OCI-LY7 (cell line): ENCODE measurements around the gene ACOXL. TPM values are rescaled to one million over a fixed set of nuclear protein-coding genes. Genes with fewer than 3 reads are reported as not detected.

Experiments used
- BruUV-seq: library from RNA; stranded (reverse); fragments of 400-500 nt; replicated peaks from 2 replicates; lab custom pipeline; 2021; lab: Mats Ljungman, UMichigan
- CTCF ChIA-PET: fragments of 300-600 bp; sonication (Branson Sonifier 250); formaldehyde crosslinking; loops from one replicate; lab custom pipeline; 2022; ENCODE audit warnings: antibody characterized with exemption; ENCODE audit not compliant: unreplicated experiment; lab: Charles Lee
- POLR2A ChIA-PET: fragments of 300-600 bp; sonication (Branson Sonifier 250); formaldehyde crosslinking; loops from one replicate; lab custom pipeline; 2022; ENCODE audit warnings: antibody characterized with exemption; lab: Charles Lee
- DNase-seq: peaks from one replicate; pipeline ENCODE4 v3.0.0-alpha.2; 2015; ENCODE audit warnings: low spot score
- H2AFZ ChIP-seq: fragments of 200-600 bp; sonication (generic), shearing (Covaris generic); 2 replicates; pipeline ENCODE4 v1.6.1; 2014; ENCODE audit warnings: mild to moderate bottlenecking, antibody characterized with exemption, low read length, moderate library complexity
- H3K27ac ChIP-seq: fragments of 200-600 bp; sonication (generic); 2 replicates; pipeline ENCODE4 v1.5.1; 2014; ENCODE audit warnings: mixed run types, low read depth, mild to moderate bottlenecking, moderate library complexity, low read length, inconsistent platforms; ENCODE audit not compliant: poor library complexity, severe bottlenecking
- H3K36me3 ChIP-seq: fragments of 200-600 bp; sonication (generic); 2 replicates; pipeline ENCODE4 v1.6.1; 2014; ENCODE audit warnings: mild to moderate bottlenecking, antibody characterized with exemption, low read length, moderate library complexity, mixed read lengths; ENCODE audit not compliant: insufficient read depth
- H3K4me1 ChIP-seq: fragments of 200-600 bp; sonication (generic); 2 replicates; pipeline ENCODE4 v1.5.1; 2014; ENCODE audit warnings: mild to moderate bottlenecking, low read length; ENCODE audit not compliant: insufficient read depth, poor library complexity, severe bottlenecking
- H3K4me2 ChIP-seq: fragments of 200-600 bp; sonication (generic); 2 replicates; pipeline ENCODE4 v1.6.1; 2014; ENCODE audit warnings: mild to moderate bottlenecking, low read length
- H3K4me3 ChIP-seq: fragments of 200-600 bp; sonication (generic); 2 replicates; pipeline ENCODE4 v1.5.1; 2014; ENCODE audit warnings: mild to moderate bottlenecking, low read depth, low read length; ENCODE audit not compliant: poor library complexity, severe bottlenecking
- H3K79me2 ChIP-seq: fragments of 200-600 bp; sonication (generic); 2 replicates; pipeline ENCODE4 v1.6.1; 2016; ENCODE audit warnings: low read depth, mild to moderate bottlenecking, low read length, moderate library complexity, mixed read lengths; ENCODE audit not compliant: insufficient read depth
- H3K9me2 ChIP-seq: fragments of 200-600 bp; sonication (generic); 2 replicates; pipeline ENCODE4 v1.6.1; 2016; ENCODE audit warnings: mild to moderate bottlenecking, low read length, mixed read lengths; ENCODE audit not compliant: insufficient read depth
- H3K9me3 ChIP-seq: fragments of 200-600 bp; sonication (generic); 2 replicates; pipeline ENCODE4 v1.6.1; 2014; ENCODE audit warnings: mild to moderate bottlenecking, mixed run types, low read length, mixed read lengths
- H4K20me1 ChIP-seq: fragments of 200-600 bp; sonication (generic); 2 replicates; pipeline ENCODE4 v1.6.1; 2014; ENCODE audit warnings: mild to moderate bottlenecking, antibody characterized with exemption, low read length, moderate library complexity, mixed read lengths; ENCODE audit not compliant: insufficient read depth
- CTCF ChIP-seq: fragments of 200-600 bp; sonication (generic); conservative IDR thresholded peaks from 2 replicates; pipeline ENCODE4 v1.5.1; 2014; ENCODE audit warnings: mild to moderate bottlenecking, antibody characterized with exemption, low read length, moderate library complexity, mixed read lengths
- EZH2phosphoT487 ChIP-seq: fragments of 200-600 bp; sonication (generic); IDR thresholded peaks from 2 replicates; pipeline ENCODE4 v1.6.1; 2018; ENCODE audit warnings: low read depth, borderline replicate concordance, mild to moderate bottlenecking, mixed run types, antibody characterized with exemption, low read length, moderate library complexity, mixed read lengths
- intact Hi-C: fragments of 100-400 bp; cut with micrococcal nuclease; formaldehyde crosslinking; loops from one replicate; pipeline ENCODE4 v1.10.0; 2022; ENCODE audit not compliant: unreplicated experiment
- total RNA-seq, 2 experiments: library from RNA; depleted of rRNA in 1 of 2; stranded (reverse); fragments of >200 nt in 1 of 2; shearing (Covaris generic) in 1 of 2; gene quantifications; 2 replicates each; pipeline ENCODE4 v1.2.3, GENCODE V29; 2014 to 2022

Gene ACOXL
- total RNA-seq, 2 experiments from 2014 or later = 1.4 TPM; not detected in 1

- Histone ChIP-seq H3K27ac (no peak overlapping the region), H4K20me1 (no peaks in the 10 kb centered on the region), H3K9me2 (no peaks in the 10 kb centered on the region), H3K4me3 (no peak overlapping the region), H3K4me2 (peak overlapping the region; percentile 60), H3K9me3 (no peaks in the 10 kb centered on the region), H3K79me2 (no peaks in the 10 kb centered on the region), H3K36me3 (no peaks in the 10 kb centered on the region), H3K4me1 (peaks cover 22% of the 10 kb centered on the region), H2AFZ (no peak overlapping the region)
- POLR2A ChIA-PET = no interaction called here
- DNase-seq = peak; percentile 95
- intact Hi-C loops = loop anchor here (1.0 to 5.0 kb wide), 6 partner anchors 73 to 1276 kb away; partner anchors contain the start of gene BCL2L11
- TF ChIP-seq CTCF (no peak), EZH2phosphoT487 (no peak)
- CTCF ChIA-PET = interaction anchor here (1.1 kb wide), 1 partner anchor 113 kb away, joined by 3 read pairs; no protein-coding TSS in a partner anchor
- no TSS peak for BruUV-seq
Observed at GRCh38 chr2:110748489-110748867, 16.1 kb downstream of the ACOXL start.

GRCh38 chr2:110751642-110752041 lies 19.3 kb downstream of the ACOXL start:
- no TSS peak for BruUV-seq
- Histone ChIP-seq H3K4me2 (no peak overlapping the region), H3K4me3 (no peak overlapping the region), H3K27ac (no peak overlapping the region), H4K20me1 (no peaks in the 10 kb centered on the region), H3K36me3 (no peaks in the 10 kb centered on the region), H3K79me2 (no peaks in the 10 kb centered on the region), H3K4me1 (peaks cover 22% of the 10 kb centered on the region), H2AFZ (no peak overlapping the region), H3K9me2 (no peaks in the 10 kb centered on the region), H3K9me3 (no peaks in the 10 kb centered on the region)
- POLR2A ChIA-PET = no interaction called here
- TF ChIP-seq CTCF (no peak), EZH2phosphoT487 (no peak)
- intact Hi-C loops = no loop called here
- DNase-seq = no peak
- CTCF ChIA-PET = no interaction called here

- peaks cover 13% of the 10 kb centered on the region for H3K4me1 ChIP-seq
- H3K9me3 ChIP-seq = no peaks in the 10 kb centered on the region
- no TSS peak for BruUV-seq
- no peak overlapping the region for H2AFZ ChIP-seq
- no peaks in the 10 kb centered on the region for H4K20me1 ChIP-seq
- DNase-seq = no peak
- H3K4me3 ChIP-seq = no peak overlapping the region
- POLR2A ChIA-PET = no interaction called here
- no peak overlapping the region for H3K4me2 ChIP-seq
- H3K36me3 ChIP-seq = no peaks in the 10 kb centered on the region
- no peak overlapping the region for H3K27ac ChIP-seq
- H3K79me2 ChIP-seq = no peaks in the 10 kb centered on the region
- intact Hi-C loops = no loop called here
- CTCF ChIA-PET = no interaction called here
- no peaks in the 10 kb centered on the region for H3K9me2 ChIP-seq
- no peak for TF ChIP-seq EZH2phosphoT487
- no peak for TF ChIP-seq CTCF
Observed at GRCh38 chr2:110752871-110753270, 20.5 kb downstream of the ACOXL start.
